Natural killer cell treated with Interleukin-12 subunit alpha and Interleukin-12 subunit beta and Interleukin-15 and Interleukin-18, amount 100 ng/mL, for 72 hours (primary cell): Measurements from ENCODE around the gene CFAP46. TPM values are rescaled to one million over a fixed set of nuclear protein-coding genes. Genes with fewer than 3 reads are reported as not detected.

Source experiments
- ATAC-seq, 2 donors: fragments of 150-1000 bp; cut with Tn5 transposase in 1 of 2; sonication (Bioruptor Pico), chemical (Tn5 transposase) in 1 of 2; 2 replicates each; pipeline ENCODE4 v1.10.0; 2021
- DNase-seq: peaks from one replicate; pipeline ENCODE4 v3.0.0; 2022; ENCODE audit warnings: low spot score
- H3K27ac Mint-ChIP-seq, 2 donors: 1 replicate in 1 of 2; 2 replicates in 1 of 2; pipeline ENCODE4 v1.8.0; 2022; ENCODE audit warnings: mixed read lengths in 2 of 2, mild to moderate bottlenecking in 1 of 2, moderate library complexity in 1 of 2
- H3K27me3 Mint-ChIP-seq, 2 donors: 1 replicate in 1 of 2; 2 replicates in 1 of 2; pipeline ENCODE4 v1.8.0; 2022; ENCODE audit warnings: mixed read lengths in 2 of 2
- H3K36me3 Mint-ChIP-seq: one replicate; pipeline ENCODE4 v1.8.0; 2022; ENCODE audit warnings: mixed read lengths
- H3K4me1 Mint-ChIP-seq, 2 donors: 1 replicate in 1 of 2; 2 replicates in 1 of 2; pipeline ENCODE4 v1.8.0; 2022; ENCODE audit warnings: low read depth in 2 of 2, mixed read lengths in 2 of 2, mild to moderate bottlenecking in 1 of 2
- H3K4me3 Mint-ChIP-seq: one replicate; pipeline ENCODE4 v1.8.0; 2022; ENCODE audit warnings: mixed read lengths
- H3K9me3 Mint-ChIP-seq: 2 replicates; pipeline ENCODE4 v1.8.0; 2022; ENCODE audit warnings: mixed read lengths
- total RNA-seq, 2 donors: library from RNA; stranded (reverse); gene quantifications; one replicate each; pipeline ENCODE4 v1.2.3, GENCODE V29; 2022

Gene CFAP46
- total RNA-seq, 2 donors from 2014 or later = 0.19 TPM; not detected in 1

- peaks cover 0 to 10% of the 10 kb centered on the region in 2 donors for H3K4me1 Mint-ChIP-seq
- no peak overlapping the region for H3K27ac Mint-ChIP-seq
- no peak overlapping the region for H3K4me3 Mint-ChIP-seq
- H3K9me3 Mint-ChIP-seq = no peaks in the 10 kb centered on the region
- H3K27me3 Mint-ChIP-seq = no peaks in the 10 kb centered on the region
- H3K36me3 Mint-ChIP-seq = no peaks in the 10 kb centered on the region
- ATAC-seq (no peak), DNase-seq (no peak)
Observed at GRCh38 chr10:132768346-132769248, 173.8 kb downstream of the CFAP46 start.

GRCh38 chr10:132766291-132766690 lies 176.1 kb downstream of the CFAP46 start:
- H3K27ac Mint-ChIP-seq = no peak overlapping the region
- ATAC-seq (no peak), DNase-seq (no peak)
- H3K36me3 Mint-ChIP-seq = no peaks in the 10 kb centered on the region
- H3K27me3 Mint-ChIP-seq = no peaks in the 10 kb centered on the region
- H3K9me3 Mint-ChIP-seq = no peaks in the 10 kb centered on the region
- peaks cover 0 to 10% of the 10 kb centered on the region in 2 donors for H3K4me1 Mint-ChIP-seq
- no peak overlapping the region for H3K4me3 Mint-ChIP-seq

DNA sequence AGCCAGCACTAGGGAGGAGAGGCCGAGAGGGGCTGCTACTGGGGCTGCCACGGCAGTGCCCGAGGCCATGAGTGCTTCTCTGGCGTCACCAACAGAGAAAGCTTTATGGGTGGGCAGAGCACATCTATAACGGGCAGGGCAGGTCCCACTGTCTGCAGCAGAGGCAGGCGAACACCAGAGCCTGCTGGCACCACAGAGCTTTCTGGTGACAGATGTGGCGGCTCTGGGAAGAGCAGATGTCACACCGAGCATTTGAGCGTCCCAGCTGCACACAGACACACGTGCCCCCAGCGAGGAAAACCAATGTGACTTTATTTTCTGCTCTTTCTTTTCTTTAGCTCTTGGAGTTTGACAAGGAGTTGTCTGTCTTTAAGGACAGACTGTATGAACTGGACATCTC lies 176.9 kb downstream of the CFAP46 start:
- Mint-ChIP-seq H3K27me3 (no peaks in the 10 kb centered on the region), H3K27ac (no peak overlapping the region), H3K36me3 (no peaks in the 10 kb centered on the region), H3K4me3 (no peak overlapping the region), H3K4me1 (peaks cover 0 to 10% of the 10 kb centered on the region in 2 donors), H3K9me3 (no peaks in the 10 kb centered on the region)
- ATAC-seq (no peak), DNase-seq (no peak)

DNA sequence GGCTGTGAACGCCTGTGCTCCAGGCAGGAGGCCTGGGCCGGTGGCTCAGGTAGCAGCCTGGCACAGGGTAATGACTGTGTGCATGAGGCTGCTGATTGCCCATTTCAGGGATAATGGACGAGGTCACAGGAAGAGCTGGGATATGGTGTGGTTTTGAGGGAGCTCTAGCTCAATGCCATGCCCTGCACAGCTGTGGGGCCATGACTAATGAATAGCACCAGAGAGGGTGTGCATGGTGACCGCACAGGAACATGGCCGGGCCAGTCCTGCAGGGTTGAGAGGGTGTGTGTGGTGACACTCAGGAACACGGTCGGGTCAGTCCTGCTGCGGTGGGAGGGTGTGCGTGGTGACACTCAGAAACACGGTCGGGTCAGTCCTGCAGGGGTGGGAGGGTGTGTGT lies 178.3 kb downstream of the CFAP46 start:
- no peak overlapping the region for H3K27ac Mint-ChIP-seq
- H3K27me3 Mint-ChIP-seq = no peaks in the 10 kb centered on the region
- H3K4me1 Mint-ChIP-seq = peaks cover 0 to 10% of the 10 kb centered on the region in 2 donors
- ATAC-seq (no peak), DNase-seq (no peak)
- no peaks in the 10 kb centered on the region for H3K9me3 Mint-ChIP-seq
- H3K36me3 Mint-ChIP-seq = no peaks in the 10 kb centered on the region
- no peak overlapping the region for H3K4me3 Mint-ChIP-seq

GRCh38 chr10:132763545-132763944 lies 178.8 kb downstream of the CFAP46 start:
- ATAC-seq (no peak), DNase-seq (no peak)
- no peak overlapping the region for H3K27ac Mint-ChIP-seq
- H3K27me3 Mint-ChIP-seq = no peaks in the 10 kb centered on the region
- H3K9me3 Mint-ChIP-seq = no peaks in the 10 kb centered on the region
- H3K4me1 Mint-ChIP-seq = peaks cover 0 to 10% of the 10 kb centered on the region in 2 donors
- H3K36me3 Mint-ChIP-seq = no peaks in the 10 kb centered on the region
- no peak overlapping the region for H3K4me3 Mint-ChIP-seq

DNA sequence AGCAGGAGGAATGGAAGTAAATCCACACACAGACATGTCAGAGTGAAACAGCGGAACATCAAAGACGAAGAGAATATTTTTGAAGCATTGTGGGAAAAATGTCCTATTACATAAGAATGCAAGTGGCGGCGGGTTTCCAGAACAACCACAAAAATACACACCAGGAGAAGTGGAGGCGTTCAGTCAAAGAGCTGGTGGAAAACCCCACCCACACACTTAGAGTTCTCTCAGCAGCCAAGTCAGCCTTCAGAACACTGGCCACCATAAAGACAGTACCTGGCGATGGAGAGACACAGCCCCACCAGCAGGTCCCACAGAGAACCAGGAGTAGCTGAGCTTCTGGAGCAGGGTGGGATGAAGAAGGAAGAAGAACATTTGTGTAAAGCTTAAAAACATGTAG lies 180.1 kb downstream of the CFAP46 start:
- Mint-ChIP-seq H3K27ac (no peak overlapping the region), H3K4me3 (no peak overlapping the region), H3K27me3 (no peaks in the 10 kb centered on the region), H3K9me3 (no peaks in the 10 kb centered on the region), H3K4me1 (peaks cover 0 to 10% of the 10 kb centered on the region in 2 donors), H3K36me3 (no peaks in the 10 kb centered on the region)
- no peak for DNase-seq
- no peak for ATAC-seq

GRCh38 chr10:132761395-132762060 lies 180.8 kb downstream of the CFAP46 start:
- Mint-ChIP-seq H3K4me1 (peaks cover 0 to 9% of the 10 kb centered on the region in 2 donors), H3K9me3 (no peaks in the 10 kb centered on the region), H3K27me3 (no peaks in the 10 kb centered on the region), H3K27ac (no peak overlapping the region), H3K4me3 (no peak overlapping the region), H3K36me3 (no peaks in the 10 kb centered on the region)
- DNase-seq (no peak), ATAC-seq (no peak)

- no peak overlapping the region for H3K27ac Mint-ChIP-seq
- ATAC-seq = no peak
- H3K4me3 Mint-ChIP-seq = no peak overlapping the region
- peaks cover 4 to 6% of the 10 kb centered on the region in 2 donors for H3K4me1 Mint-ChIP-seq
- H3K27me3 Mint-ChIP-seq = no peaks in the 10 kb centered on the region
- peaks cover 4% of the 10 kb centered on the region for H3K9me3 Mint-ChIP-seq
- DNase-seq = no peak
- H3K36me3 Mint-ChIP-seq = peaks cover 9% of the 10 kb centered on the region
Observed at GRCh38 chr10:132758865-132759264, 183.5 kb downstream of the CFAP46 start.

Other genes with a start within 250 kb of the CFAP46 start
- gene NKX6-2, start 156.4 kb downstream of the CFAP46 start, total RNA-seq = not detected
- not detected for gene ADGRA1, start 145.4 kb upstream of the CFAP46 start, total RNA-seq
- gene KNDC1, start 217.6 kb upstream of the CFAP46 start, total RNA-seq = under 1 TPM; 0.05 to 0.36 TPM